GF-D8 (cell line): ENCODE results near the gene MCRIP1.
A peak's percentile ranks its signal among the peaks of the same experiment; 100 is the strongest.
"Not testable (repeated sequence)": the region's sequence is repeated elsewhere in the genome, so short reads cannot be mapped to it uniquely, and the experiment has no call there.

Source experiments
- DNase-seq: peaks from one replicate; lab custom pipeline; 2025; lab: John Stamatoyannopoulos, UW

Gene MCRIP1

DNA sequence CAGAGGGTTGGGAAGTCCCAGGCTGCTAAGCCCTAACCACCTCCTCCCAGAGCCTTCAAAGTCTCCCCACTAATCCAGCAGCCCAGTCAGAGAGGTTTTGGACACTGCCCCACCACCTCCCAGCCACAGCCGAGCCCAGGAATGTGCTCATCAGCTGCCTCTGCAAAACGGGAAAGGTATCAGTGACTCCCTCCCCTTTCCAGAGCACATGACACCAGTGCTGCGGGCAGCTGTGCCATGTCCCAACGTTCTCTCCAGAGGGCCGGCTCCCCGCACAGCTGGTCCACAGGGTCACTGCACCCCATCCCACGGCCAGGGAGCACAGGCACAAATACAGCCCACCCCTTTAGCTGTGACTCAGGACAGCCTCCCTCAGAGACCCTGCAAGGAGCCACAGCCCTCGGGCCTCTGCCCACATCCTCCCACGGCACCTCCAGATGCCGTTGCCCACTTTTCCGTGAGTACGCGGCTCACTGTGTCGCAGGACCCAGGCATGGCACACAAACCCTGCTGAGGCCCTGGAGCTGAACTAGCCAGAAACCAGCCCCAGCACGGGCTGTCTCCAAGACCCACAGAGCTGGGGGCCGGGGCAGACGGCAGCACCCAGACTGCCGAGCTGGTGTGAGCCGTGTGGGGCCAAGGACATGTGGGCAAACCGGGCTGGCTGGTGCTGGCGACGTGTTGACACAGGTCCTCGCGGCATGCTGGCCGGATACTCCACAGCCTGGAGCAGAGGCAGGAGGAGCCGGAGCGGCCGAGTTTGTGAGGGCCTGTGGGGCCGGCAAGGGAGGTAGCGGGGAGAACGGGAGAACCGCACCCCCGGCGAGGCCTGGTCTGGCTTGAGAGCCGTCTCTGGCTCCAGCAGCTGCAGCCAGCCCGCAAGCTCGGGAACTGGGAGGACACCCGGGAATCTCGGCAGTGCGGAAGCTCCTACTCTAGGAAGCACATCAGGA lies 8.0 kb upstream of the MCRIP1 start:
- peak; percentile 76 for DNase-seq

DNA sequence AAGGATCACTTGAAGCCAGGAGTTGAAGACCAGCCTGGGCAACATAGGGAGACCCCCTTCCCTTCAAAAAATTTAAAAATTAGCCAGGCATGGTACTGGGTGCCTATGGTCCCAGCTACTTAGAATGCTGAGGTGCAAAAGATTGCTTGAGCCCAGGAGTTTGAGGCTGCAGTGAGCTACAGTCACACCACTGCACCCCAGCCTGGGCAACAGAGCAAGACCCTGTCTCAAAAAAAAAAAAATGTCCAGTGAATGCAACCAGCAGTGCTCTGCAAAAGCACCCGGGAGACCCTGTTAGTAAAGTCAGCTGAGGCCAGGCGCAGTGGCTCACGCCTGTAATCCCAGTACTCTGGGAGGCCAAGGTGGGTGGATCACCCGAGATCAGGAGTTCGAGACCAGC lies 7.0 kb upstream of the MCRIP1 start:
- not testable (repeated sequence) for DNase-seq

DNA sequence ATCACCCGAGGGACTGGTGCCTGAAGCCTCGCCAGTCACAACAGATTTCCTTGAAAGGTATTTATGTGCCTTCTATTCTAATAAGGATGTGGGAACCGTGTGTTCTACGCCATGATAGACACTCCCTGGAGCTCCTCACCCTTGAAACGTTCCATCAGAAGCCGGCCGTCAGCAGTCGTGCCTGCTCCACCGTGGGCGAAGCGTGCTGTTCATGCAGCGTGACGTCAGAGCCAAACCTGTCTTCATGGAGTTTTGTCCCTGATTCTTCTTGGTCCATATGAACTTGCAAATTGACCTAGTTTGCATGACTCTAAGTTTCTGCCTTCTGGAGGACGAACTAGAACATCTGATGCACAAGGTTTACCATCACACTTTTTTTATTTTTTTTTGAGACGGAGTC lies 6.2 kb upstream of the MCRIP1 start:
- DNase-seq: no peak

DNA sequence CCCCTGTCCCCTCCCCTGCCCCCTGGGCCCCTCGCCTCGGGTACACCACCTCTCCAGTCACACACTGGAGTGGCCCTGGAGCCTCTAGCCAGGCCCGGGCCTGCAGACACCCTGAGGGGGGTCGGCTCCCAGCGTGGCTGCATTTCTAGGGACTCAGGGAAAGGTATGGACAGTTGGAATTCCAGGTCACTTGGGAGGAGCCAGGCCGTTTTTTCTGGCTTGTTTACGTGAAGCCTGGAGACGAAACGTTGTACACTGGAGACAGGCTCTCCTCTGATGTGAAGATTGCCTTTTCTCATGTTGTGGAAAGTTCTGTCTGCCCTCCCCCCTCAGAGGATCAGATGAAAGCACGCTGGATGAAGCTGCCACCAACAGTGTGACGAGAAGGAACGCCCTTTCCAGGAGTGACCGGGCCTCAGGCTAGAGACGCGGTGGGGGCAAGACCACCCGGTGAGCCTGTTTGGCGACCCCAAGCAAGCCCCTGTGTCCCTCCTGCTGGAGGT lies 5.7 kb upstream of the MCRIP1 start:
- no peak for DNase-seq

DNA sequence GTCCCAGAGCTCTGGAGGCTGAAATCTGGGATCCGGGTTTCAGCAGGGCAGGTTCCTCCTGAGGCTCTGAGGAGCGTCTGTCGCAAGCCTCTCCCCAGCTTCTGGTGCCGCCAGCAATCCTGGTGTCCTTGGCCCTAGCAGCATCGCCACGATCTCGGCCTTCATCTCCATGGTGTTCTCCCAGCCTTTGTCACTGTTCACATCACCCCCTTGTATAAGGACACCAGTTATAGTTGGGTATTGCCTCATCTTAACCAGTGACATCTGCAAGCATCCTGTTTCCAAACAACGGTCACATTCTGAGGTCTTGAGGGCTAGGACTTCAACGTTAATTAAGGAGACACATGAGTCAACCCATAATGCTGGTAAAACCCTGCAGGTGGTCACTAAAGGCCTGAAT lies 4.5 kb upstream of the MCRIP1 start:
- DNase-seq: peak; percentile 99

DNA sequence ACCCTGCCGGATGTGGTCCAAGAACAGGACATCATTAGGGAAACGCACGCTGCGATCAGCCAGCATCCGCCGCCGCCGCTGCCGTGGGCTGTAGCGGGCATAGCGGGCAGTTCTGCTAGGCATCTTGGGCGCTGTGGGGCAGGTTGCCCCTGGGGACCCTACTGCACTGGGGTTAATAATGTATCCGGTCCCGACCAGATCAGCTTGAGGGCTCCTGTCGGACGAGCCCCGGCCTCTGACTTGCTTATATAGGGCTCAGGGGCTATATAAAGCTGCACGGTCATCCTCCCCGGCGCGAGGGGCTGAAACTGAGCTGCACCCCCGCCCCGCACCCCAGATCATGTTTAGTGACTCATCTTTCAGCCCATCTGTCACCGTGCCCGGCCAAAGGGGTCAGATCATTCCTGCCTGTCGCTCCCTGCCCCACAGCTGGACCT lies 1.8 kb upstream of the MCRIP1 start, which contains the start of gene PPP1R27:
Gene PPP1R27 (minus strand): TSS at position 220 of the 437 bp plus-strand sequence. CDS start 97 bp downstream, at position 123.
- no peak for DNase-seq

DNA sequence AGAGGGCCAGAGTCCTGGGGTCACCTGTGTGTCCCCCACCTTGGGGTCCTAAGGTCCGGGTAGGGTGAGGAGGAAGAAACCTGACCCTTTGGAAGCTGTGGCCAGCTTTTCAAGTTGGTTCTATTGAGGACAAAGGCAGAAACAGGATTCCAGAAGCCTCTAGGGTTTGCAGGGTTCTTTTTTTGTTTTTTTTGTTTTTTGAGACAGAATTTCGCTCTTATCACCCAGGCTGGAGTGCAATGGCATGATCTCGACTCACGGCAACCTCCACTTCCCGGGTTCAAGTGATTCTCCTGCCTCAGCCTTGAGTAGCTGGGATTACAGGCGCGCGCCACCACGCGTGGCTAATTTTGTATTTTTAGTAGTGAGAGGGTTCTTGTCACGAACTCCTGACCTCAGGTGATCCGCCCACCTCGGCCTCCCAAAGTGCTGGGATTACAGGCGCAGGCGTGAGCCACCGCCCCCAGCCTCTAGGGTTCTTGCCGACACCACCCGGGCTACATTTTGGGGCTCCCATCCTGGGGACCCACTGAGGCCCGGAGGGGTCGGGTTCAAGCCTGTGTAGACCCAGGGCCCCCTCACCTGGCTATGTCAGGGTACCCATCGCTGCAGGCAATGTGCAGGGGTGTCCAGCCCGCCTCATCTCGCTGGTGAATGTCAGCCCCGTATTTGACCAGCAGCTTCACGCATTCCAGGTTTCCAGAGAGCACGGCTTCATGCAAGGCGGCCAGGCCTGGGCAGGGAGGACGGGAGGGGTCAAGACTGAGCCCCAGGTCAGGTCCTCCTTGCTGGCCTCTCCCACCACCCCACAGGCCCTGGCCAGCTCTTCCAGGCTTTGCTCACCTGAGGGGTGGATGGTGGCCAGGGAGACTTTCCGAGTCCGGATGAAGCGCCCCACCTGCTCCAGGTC lies 1.1 kb upstream of the MCRIP1 start:
- no peak for DNase-seq

DNA sequence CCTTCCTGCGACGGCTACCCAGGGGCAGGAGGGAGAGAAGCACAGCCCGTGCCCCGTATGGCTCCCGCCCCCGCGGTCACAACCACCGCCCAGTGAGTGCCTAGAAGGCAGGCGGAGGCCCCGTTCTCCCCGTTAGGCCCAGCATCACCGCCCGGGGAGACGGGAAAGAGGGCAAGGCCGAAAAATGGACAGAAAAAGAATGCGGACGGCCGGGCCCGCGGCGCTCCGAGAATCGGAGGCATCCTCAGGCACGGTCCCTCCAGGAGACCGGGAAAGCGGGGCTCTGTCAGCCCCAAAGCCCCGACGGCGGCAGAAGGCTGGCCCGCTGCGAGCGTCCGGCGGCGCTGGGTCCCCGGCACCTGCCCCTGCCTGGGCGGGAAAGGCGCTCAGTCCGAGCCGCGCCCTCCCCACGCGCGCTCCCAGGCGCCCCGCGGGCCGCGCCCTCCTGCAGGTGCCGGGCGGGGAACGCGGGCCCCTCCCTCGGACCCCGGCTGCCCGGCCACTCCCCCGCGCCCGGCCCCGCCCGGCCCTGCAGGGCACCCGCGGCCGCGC lies 407 bp downstream of the MCRIP1 start:
- DNase-seq: no peak

DNA sequence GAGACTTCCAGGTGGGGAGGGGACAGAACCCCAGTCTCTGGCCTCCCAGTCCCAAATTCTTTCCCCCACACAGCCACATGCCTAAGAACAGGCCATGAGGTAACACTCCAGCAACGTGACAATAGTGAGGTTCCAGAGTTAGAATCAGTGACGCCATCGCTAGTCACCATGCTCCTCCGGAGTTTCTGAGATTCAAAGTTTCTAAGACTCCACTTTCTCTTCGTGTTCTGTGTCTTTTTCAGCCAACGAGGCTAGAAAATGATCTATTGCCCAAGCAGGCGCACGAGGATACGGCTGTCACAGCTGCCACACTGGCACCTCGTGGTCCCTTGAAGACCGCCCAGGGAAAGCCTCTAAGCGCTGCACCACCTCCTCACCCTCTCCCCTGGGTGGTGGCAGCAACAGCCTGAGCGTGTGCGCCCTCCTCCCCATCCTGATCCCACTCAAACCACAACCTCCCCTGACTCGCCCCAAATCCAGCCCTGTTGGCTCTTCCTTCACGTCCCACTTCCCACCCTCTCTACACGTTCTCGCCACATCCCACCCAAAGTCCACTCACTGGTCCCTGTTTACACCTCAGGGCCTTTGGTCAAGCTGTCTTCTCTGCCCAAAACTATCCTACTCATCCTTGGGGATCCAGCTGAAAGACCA lies 1.0 kb downstream of the MCRIP1 start:
- peak; percentile 67 for DNase-seq

DNA sequence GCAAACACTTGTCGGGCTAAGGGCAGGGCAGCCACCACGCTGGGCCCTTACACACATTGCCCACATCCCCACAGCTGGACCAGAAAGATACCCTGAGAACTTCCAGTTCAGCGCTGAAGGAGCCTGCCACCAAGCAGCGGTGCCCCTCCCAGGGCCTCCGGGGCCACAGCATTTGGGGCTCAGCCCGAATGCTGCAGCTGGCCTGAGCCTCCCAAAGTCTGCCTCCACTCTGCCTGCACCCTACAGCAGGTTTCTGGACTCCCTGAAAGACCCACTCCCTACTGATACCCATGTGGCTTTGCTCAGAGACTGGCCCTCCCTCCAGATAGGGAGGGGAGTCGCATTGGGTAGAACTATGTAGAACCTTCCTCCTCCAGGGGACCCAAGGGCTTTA lies 1.5 kb downstream of the MCRIP1 start:
- DNase-seq: peak; percentile 51

DNA sequence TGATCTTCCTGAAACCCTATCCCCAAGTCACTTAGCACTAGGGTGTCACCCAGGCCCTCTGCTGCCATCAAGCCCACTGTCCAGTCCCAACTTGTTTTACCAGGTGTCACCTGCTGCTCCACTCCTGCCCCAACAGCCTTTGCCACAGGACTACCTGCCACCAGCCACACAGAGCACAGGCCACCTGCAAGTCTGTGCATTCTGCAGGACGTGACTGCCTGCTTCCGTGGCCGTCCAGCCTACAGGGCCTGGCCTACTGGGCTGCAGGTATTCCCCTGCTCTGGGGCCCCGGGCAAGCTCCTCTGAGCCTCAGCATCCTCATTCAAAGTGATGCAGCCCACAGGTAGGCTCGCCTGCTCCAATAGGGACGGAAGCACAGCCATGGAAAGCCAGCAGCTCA lies 3.2 kb downstream of the MCRIP1 start:
- DNase-seq: no peak

DNA sequence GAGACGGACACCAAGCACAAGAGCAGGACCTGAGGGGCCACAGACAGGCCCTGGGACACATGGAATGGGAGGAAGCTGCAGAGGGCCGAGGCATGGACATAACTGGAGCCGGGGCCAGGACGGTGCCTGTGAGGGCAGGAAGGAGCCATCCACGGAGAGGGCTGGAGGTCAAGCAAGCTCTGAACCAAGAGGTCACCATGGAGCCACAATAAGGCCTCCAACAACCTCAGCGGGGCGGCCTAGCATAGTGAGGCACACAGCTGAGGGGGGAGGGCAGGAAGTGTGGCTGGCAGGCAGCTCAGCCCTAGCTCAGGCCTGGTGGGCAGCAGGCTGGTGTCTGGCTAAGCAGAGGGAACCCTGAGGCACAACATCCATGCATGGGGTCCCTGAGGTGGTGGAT lies 4.4 kb downstream of the MCRIP1 start:
- no peak for DNase-seq

DNA sequence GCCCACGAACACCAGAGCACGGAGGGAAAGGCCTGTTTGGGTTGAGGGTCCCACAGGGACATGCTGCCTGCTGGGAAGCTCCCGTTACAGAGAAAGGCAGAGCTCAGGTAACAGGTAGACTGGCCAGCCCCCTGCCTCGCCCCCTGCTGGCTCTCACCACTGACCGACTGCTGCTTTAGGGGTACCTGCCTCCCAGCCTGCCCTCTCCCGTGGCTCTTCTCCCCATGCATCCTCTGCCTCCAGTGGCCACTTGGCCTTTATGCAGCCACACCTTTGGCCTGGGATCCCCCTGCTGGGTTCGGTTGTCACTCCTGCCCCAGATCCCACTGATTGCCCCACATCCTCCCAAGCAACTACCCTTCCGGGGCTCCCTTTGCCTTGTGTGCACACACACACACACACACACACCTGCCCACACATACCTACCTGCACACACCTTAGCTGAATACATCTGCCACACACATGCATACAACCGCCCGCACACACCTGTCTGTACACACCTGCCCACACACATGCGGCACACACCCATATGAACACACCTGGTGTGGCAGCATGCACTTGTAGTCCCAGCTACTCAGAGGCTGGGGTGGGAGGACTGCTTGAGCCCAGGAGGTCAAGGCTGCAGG lies 7.1 kb downstream of the MCRIP1 start:
- no peak for DNase-seq

DNA sequence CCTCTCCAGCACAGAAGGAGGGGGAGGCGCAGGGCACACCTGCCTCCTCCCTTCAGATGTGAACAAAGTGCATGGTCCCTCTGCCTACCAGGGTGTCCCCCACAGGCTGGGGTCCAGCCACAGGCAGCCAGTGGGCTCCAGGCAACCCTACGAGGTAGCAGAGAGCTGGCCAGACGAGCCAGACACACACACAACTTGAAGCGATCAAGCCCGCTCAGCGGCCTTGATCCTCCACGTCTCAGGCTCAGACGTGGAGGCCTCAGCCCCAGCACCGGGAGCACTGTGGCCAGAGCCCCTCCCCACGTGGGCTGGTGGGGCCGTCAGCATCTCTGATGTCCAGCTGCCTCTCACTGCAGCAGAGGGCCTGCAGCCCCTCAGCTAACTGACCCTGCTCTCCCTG lies 8.5 kb downstream of the MCRIP1 start:
- DNase-seq: no peak

DNA sequence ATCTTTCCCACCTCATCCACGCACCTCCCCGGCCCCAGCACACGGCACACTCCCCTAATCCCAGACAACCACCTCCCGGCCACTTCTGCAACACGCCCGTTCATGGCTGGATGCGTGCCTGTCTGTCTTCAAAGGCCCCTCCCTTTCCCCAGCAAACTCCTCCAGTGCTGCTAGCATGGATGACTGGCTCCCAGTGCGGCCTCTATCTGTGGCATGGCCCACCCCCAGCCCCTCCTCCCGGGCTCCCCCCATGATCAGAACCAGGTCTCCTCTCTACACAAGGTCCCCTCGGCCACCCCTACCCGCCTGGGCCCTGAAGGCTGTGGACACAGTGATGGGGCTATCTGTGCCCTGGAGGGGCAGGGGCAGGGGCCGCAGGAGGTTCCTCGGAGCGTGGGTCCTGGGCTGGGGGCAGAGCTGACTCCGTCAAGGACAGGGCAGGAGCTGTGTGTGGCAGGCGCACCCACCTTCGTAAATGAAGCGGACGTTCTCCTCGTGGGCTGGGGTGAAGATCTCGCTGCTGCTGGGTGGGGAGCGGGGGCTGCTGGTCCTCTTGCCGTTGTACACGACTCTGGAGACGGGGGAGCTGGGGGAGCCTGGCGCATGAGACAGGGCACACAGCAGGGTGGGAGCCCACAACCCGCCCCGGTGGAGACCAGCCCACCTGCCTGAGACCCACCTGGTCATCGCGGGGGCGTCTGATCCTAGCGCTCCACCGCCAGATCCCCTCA lies 9.1 kb downstream of the MCRIP1 start:
- DNase-seq: no peak

DNA sequence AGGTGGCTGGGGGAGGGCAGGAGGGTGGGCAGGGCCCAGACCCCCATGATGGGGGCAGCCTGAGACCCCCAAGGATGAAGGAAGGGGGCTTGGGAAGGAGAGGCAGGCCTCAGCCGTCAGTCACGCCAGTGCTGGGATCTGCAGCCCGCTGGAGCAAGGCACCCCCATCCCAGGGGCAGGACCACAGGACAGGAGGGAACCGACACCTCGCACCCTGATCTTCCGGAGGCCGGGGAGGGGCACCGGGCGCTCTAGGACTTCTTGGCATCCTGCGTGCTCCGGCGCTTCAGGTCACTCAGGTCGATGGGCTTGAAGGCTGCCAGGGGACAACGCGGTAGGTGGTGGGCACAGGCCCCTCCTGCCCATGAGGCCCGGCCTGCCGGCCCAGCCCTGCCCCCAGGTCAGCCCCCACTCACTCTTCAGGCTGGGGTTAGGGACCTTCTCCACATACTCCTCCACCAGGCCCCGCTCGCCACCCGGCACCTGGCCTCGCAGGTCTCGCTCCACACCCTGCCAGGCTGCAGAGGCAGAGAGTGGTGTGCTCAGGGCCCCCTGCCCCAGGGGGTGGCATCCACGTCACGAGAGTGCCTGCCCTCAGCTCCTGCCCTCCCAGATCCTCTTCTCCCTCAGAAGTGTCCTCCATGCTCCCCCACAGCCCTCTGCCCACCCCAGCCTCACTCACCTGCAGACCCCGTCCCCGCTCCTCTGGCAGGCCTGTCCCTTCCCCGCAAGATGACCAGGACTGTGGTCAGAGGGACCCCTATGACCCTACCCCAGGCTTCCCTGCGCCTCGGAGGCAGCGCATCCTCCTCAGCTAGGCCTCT lies 9.9 kb downstream of the MCRIP1 start:
- DNase-seq: no peak

DNA sequence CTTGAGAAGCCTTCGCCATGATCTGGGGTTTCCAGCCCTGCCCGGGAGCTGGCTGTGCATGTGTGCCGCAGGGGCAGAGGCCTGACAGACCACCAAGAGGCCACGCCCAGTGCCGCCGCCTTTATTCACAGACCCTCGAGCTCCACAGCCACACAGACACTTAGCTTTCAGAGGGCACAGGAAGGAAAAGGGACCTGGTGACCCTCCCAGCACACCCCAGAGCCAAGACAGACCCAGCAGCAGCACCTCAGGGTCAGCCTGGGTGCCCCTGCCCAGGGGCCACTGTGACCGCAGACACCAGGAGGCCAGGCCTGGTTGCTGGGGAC lies 10.8 kb downstream of the MCRIP1 start:
- no peak for DNase-seq

DNA sequence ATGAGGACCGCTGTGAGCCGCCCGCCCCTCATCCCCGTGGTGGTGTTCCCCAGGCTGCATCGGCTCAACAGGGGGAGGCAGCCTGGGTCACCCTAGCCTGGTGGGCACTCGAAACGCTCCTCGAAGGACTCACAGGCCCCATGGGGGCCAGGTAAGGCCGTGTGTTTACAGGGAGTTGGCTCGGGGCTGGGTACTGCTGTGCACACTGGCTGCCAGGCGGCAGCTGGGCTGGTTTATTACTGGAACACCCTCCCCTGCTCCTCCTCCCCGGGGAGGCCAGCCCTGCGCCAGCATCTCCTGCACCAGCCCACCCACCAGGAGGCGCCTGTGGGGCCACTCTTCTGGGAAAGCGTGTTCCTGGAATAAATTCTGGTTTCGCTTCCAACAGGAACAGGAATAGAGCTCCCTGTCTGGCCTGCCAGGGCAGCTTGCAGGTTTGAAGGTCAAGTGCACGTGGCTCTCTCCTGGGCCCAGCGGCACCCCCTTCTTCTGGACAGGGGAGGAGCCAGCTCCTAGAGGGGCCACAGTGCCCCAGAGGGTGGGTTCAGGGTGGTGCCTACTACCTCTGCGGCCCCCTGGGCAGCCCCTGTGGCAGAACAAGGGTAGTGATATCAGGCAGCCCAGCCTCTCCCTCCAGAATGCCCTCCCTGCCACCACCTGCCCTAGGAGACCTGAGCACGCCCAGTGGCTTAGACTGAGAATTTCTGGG lies 11.3 kb downstream of the MCRIP1 start:
- peak; percentile 86 for DNase-seq

DNA sequence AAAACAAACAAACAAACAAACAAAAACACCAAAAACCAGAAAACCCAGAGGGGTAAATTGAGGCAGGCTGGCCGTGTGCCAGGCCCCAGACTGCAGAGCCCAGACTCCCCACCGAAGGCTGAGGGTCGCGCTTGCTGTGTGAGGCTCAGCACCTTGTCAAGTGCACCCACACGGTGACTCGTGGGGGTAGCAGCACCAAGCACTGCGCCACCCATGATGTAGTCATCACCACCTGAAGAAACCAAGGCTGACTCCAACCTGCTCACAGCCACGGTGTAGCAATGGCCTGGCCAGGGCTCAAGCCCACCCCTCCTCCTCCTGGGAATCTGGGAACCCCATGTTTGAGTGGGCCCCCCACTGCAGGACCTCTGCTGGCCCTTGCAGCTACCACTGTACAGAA lies 11.9 kb downstream of the MCRIP1 start:
- no peak for DNase-seq
